Fibroblast of lung (primary cell): ENCODE data around the gene CRELD2.

ENCODE experiments used
- EZH2 ChIP-seq: IDR thresholded peaks from 2 replicates; pipeline ENCODE4 v1.5.1; 2012; ENCODE audit warnings: low read length, control low read depth, mild to moderate bottlenecking; ENCODE audit errors: missing control alignments
- TF ChIP-seq, protein P1 (sequence below), 2 donors: IDR thresholded peaks in 1 of 2; conservative IDR thresholded peaks in 1 of 2; 1 replicate in 1 of 2; 2 replicates in 1 of 2; pipeline ENCODE4 v1.5.1; 2011 to 2012; ENCODE audit warnings: low read length in 2 of 2, control low read depth in 1 of 2, inconsistent platforms in 1 of 2, low read depth in 1 of 2, mild to moderate bottlenecking in 1 of 2

DNA sequence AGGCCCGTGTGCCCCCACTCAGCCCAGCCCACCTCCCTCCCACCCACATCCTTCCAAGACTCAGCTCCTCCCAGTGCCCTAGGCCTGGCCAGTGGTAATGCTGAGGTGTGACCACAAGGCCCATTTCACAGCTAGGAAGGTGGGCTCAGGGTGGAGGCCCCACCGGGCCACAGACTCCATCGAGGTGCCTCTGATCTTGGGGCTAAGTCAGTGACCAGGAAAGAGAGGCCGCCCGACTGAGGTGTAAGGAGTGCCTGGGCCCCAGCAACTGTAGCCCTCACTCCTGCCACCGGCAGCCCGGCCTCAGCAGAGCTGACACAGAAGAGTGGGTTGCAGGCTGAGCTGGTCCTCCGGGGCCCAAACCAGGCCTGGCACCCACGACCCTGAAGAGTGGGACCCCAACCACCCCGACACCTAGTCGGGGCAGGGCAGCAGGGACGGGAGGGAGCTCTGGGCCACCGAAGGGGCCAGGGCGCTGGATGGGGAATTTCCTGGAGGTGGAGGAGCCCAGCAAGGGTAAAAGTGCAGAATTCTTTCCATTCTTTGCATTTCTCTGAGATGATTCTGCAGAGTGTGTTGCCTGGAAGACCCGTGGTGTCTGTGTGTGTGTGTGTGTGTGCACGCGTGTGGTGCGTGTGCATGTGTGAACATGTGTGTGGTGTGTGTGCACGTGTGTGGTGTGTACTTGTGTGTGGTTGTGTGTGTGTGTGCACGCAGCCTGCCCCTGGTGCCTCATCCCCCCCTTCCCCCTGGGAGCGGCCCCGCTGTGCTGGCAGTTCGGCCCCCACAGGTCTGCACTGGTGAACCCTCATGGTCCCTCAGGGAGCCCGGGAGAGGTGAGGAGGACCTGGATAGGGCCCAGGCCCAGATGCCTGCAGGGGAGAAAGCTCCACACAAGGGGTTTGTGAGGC lies 33.8 kb downstream of the CRELD2 start:
- TF ChIP-seq, protein P1, sequence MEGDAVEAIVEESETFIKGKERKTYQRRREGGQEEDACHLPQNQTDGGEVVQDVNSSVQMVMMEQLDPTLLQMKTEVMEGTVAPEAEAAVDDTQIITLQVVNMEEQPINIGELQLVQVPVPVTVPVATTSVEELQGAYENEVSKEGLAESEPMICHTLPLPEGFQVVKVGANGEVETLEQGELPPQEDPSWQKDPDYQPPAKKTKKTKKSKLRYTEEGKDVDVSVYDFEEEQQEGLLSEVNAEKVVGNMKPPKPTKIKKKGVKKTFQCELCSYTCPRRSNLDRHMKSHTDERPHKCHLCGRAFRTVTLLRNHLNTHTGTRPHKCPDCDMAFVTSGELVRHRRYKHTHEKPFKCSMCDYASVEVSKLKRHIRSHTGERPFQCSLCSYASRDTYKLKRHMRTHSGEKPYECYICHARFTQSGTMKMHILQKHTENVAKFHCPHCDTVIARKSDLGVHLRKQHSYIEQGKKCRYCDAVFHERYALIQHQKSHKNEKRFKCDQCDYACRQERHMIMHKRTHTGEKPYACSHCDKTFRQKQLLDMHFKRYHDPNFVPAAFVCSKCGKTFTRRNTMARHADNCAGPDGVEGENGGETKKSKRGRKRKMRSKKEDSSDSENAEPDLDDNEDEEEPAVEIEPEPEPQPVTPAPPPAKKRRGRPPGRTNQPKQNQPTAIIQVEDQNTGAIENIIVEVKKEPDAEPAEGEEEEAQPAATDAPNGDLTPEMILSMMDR (conservative IDR thresholded peaks at IDR 0.05 in 1 of 2, IDR thresholded peaks at IDR 0.05 in 1 of 2; ENCODE audit: low read depth in 1 of 2, low read length in 2 of 2) = no peak
- TF ChIP-seq EZH2 = no peak
